H1 (cell line): Measurements from ENCODE around the gene TMEM151A. TPM values are rescaled to one million over a fixed set of nuclear protein-coding genes. Genes with fewer than 3 reads are reported as not detected.

Experiments
- CTCF ChIA-PET: fragments of 300-600 bp; sonication (Branson Sonifier 250); formaldehyde crosslinking; loops from one replicate; lab custom pipeline; 2021; ENCODE audit not compliant: partially characterized antibody; lab: Charles Lee
- POLR2A ChIA-PET: fragments of 300-600 bp; sonication (Branson Sonifier 250); formaldehyde crosslinking; loops from one replicate; lab custom pipeline; 2021; ENCODE audit warnings: inconsistent platforms; ENCODE audit not compliant: partially characterized antibody; lab: Charles Lee
- DNase-seq, 2 experiments: peaks; one replicate each; pipeline versions ENCODE4 v3.0.0 to v3.0.0-alpha.2; 2010 to 2022; ENCODE audit warnings: low spot score in 2 of 2, low read depth in 1 of 2, mixed read lengths in 1 of 2
- FAIRE-seq: peaks from 2 replicates; lab custom pipeline; 2011; peaks lifted over from hg19 to GRCh38; lab: Jason Lieb, UNC
- H2AFZ ChIP-seq: 2 replicates; pipeline ENCODE4 v1.8.1; 2012; ENCODE audit warnings: low read length, inconsistent platforms
- H2AK5ac ChIP-seq: 2 replicates; pipeline ENCODE4 v1.6.1; 2013; ENCODE audit warnings: low read depth, low read length
- H2BK120ac ChIP-seq: replicated peaks from 2 replicates; pipeline ENCODE3; 2013; ENCODE audit warnings: low read depth, low read length, inconsistent platforms
- H2BK12ac ChIP-seq: 2 replicates; pipeline ENCODE4 v1.6.1; 2013; ENCODE audit warnings: low read depth, low read length
- H2BK15ac ChIP-seq: 2 replicates; pipeline ENCODE4 v1.6.1; 2013; ENCODE audit warnings: low read length
- H2BK20ac ChIP-seq: 2 replicates; pipeline ENCODE4 v1.6.1; 2013; ENCODE audit warnings: low read length
- H2BK5ac ChIP-seq: 2 replicates; pipeline ENCODE4 v1.6.1; 2013; ENCODE audit warnings: low read depth, low read length
- H3K14ac ChIP-seq: 2 replicates; pipeline ENCODE4 v1.6.1; 2013; ENCODE audit warnings: inconsistent platforms; ENCODE audit not compliant: insufficient read length
- H3K18ac ChIP-seq: 2 replicates; pipeline ENCODE4 v1.6.1; 2013; ENCODE audit warnings: low read length; ENCODE audit errors: extremely low read depth
- H3K23ac ChIP-seq: 2 replicates; pipeline ENCODE4 v1.6.1; 2013; ENCODE audit warnings: inconsistent platforms; ENCODE audit not compliant: insufficient read length
- H3K23me2 ChIP-seq: 2 replicates; pipeline ENCODE4 v1.6.1; 2013; ENCODE audit warnings: low read depth, low read length
- H3K27ac ChIP-seq: 2 replicates; pipeline ENCODE4 v1.6.1; 2011; ENCODE audit warnings: low read depth, low read length, inconsistent platforms
- H3K27me3 ChIP-seq, 4 experiments: replicated peaks in 1 of 4; 1 replicate in 1 of 4; 2 replicates in 3 of 4; pipeline versions ENCODE4 v1.6.1 to v1.8.1; 2011 to 2013; ENCODE audit warnings: low read length in 3 of 4, mild to moderate bottlenecking in 3 of 4, inconsistent platforms in 2 of 4, mixed read lengths in 2 of 4, moderate library complexity in 1 of 4; ENCODE audit not compliant: control insufficient read depth in 3 of 4, insufficient read depth in 3 of 4; ENCODE audit errors: extremely low read depth in 1 of 4
- H3K36me3 ChIP-seq, 4 experiments: 2 replicates each; pipeline versions ENCODE4 v1.6.1 to v1.8.1; 2011 to 2013; ENCODE audit warnings: mild to moderate bottlenecking in 4 of 4, low read length in 3 of 4, moderate library complexity in 2 of 4, control low read depth in 1 of 4, inconsistent platforms in 1 of 4; ENCODE audit not compliant: insufficient read depth in 4 of 4, control insufficient read depth in 2 of 4
- H3K4ac ChIP-seq: replicated peaks from 2 replicates; pipeline ENCODE3; 2013; ENCODE audit warnings: low read length, low read depth, mixed read lengths, inconsistent platforms; ENCODE audit not compliant: insufficient read length
- H3K4me1 ChIP-seq, 4 experiments: replicated peaks in 1 of 4; 1 replicate in 1 of 4; 2 replicates in 3 of 4; pipeline versions ENCODE4 v1.6.1 to v1.8.1; 2011 to 2013; ENCODE audit warnings: low read length in 3 of 4, inconsistent platforms in 2 of 4, mixed read lengths in 1 of 4; ENCODE audit not compliant: insufficient read depth in 4 of 4, control insufficient read depth in 3 of 4
- H3K4me2 ChIP-seq, 2 experiments: 2 replicates each; pipeline versions ENCODE4 v1.6.1 to v1.8.1; 2011 to 2013; ENCODE audit warnings: low read depth in 2 of 2, low read length in 2 of 2, control low read depth in 1 of 2, inconsistent platforms in 1 of 2, mild to moderate bottlenecking in 1 of 2; ENCODE audit not compliant: insufficient read depth in 1 of 2
- H3K4me3 ChIP-seq, 4 experiments: fragments of 200-600, 300-600 bp in 1 of 4; sonication (generic), shearing (Covaris generic), sonication (Bioruptor Twin) in 1 of 4; 2 replicates each; pipeline versions ENCODE4 v1.5.1 to v1.8.1; 2011 to 2016; ENCODE audit warnings: low read length in 4 of 4, low read depth in 3 of 4, control low read depth in 2 of 4, inconsistent platforms in 2 of 4, mild to moderate bottlenecking in 2 of 4, mixed read lengths in 1 of 4, moderate library complexity in 1 of 4; ENCODE audit not compliant: insufficient read depth in 2 of 4; ENCODE audit errors: extremely low read depth in 1 of 4
- H3K56ac ChIP-seq: replicated peaks from 2 replicates; pipeline ENCODE3; 2013; ENCODE audit warnings: low read depth, mild to moderate bottlenecking, mixed read lengths, low read length, inconsistent platforms; ENCODE audit not compliant: insufficient read length
- H3K79me1 ChIP-seq: 2 replicates; pipeline ENCODE4 v1.6.1; 2013; ENCODE audit warnings: low read depth, low read length, control low read depth
- H3K79me2 ChIP-seq, 2 experiments: 2 replicates each; pipeline versions ENCODE4 v1.6.1 to v1.8.1; 2012 to 2013; ENCODE audit warnings: low read length in 2 of 2, mild to moderate bottlenecking in 2 of 2, inconsistent platforms in 1 of 2; ENCODE audit not compliant: insufficient read depth in 2 of 2, control insufficient read depth in 1 of 2
- H3K9ac ChIP-seq, 4 experiments: replicated peaks in 1 of 4; 1 replicate in 1 of 4; 2 replicates in 3 of 4; pipeline versions ENCODE4 v1.6.1 to v1.8.1; 2011 to 2013; ENCODE audit warnings: low read depth in 3 of 4, low read length in 3 of 4, control low read depth in 2 of 4, mild to moderate bottlenecking in 2 of 4, moderate library complexity in 2 of 4, inconsistent platforms in 1 of 4; ENCODE audit errors: extremely low read depth in 1 of 4
- H3K9me3 ChIP-seq, 2 experiments: 2 replicates each; pipeline versions ENCODE4 v1.6.1 to v1.8.1; 2012 to 2013; ENCODE audit warnings: mild to moderate bottlenecking in 2 of 2, moderate library complexity in 2 of 2, control low read depth in 1 of 2, inconsistent platforms in 1 of 2, low read depth in 1 of 2, low read length in 1 of 2, mixed read lengths in 1 of 2; ENCODE audit not compliant: insufficient read depth in 2 of 2
- H4K20me1 ChIP-seq, 2 experiments: replicated peaks in 1 of 2; 2 replicates each; pipeline versions ENCODE3 to v1.8.1; 2011 to 2013; ENCODE audit warnings: inconsistent platforms in 2 of 2, low read length in 2 of 2, mild to moderate bottlenecking in 1 of 2; ENCODE audit not compliant: insufficient read depth in 2 of 2, control insufficient read depth in 1 of 2
- H4K5ac ChIP-seq: 2 replicates; pipeline ENCODE4 v1.6.1; 2013; ENCODE audit warnings: low read length, low read depth, mixed read lengths, inconsistent platforms; ENCODE audit not compliant: insufficient read length
- H4K8ac ChIP-seq: 2 replicates; pipeline ENCODE4 v1.8.0; 2013; ENCODE audit warnings: mild to moderate bottlenecking, moderate library complexity, low read length, inconsistent platforms; ENCODE audit not compliant: insufficient read depth; ENCODE audit errors: extremely low read depth
- H4K91ac ChIP-seq: replicated peaks from 2 replicates; pipeline ENCODE3; 2013; ENCODE audit warnings: low read length, mixed read lengths, inconsistent platforms; ENCODE audit not compliant: insufficient read length
- KDM1A ChIP-seq: fragments of 200-600, 300-600 bp; sonication (generic); IDR thresholded peaks from 2 replicates; pipeline ENCODE4 v1.7.1; 2016; ENCODE audit warnings: mild to moderate bottlenecking, low read length, borderline replicate concordance
- MAX ChIP-seq: IDR thresholded peaks from 2 replicates; pipeline ENCODE4 v1.6.1; 2012; ENCODE audit warnings: inconsistent platforms
- WGBS, 2 experiments: shearing (Covaris generic) in 1 of 2; methylation state at CpG; one replicate each; pipeline versions ENCODE4 v1.1.6 to v1.1.7; 2013 to 2015; ENCODE audit warnings: low lambda C conversion rate in 2 of 2, mixed read lengths in 2 of 2, inconsistent platforms in 1 of 2, low coverage in 1 of 2, missing lambda C conversion rate in 1 of 2; ENCODE audit not compliant: insufficient replicate concordance in 2 of 2, insufficient coverage in 1 of 2, insufficient read length in 1 of 2; ENCODE audit errors: extremely low coverage in 1 of 2, missing lambda C conversion rate in 1 of 2; 5-methylcytosine and 5-hydroxymethylcytosine counted together
- polyA plus RNA-seq, 7 experiments: library from polyadenylated mRNA; depleted of rRNA in 3 of 7; stranded (reverse) in 5 of 7; unstranded in 2 of 7; fragments of >200 nt in 5 of 7; fragments of 200-250 nt in 2 of 7; gene quantifications; 1 replicate in 5 of 7; 2 replicates in 1 of 7; 4 replicates in 1 of 7; pipeline versions ENCODE4 v1.2.1 to v1.2.3, GENCODE V29; 2011 to 2013; ENCODE audit warnings: missing spikeins in 2 of 7, mixed read lengths in 2 of 7
- total RNA-seq: library from RNA; stranded (reverse); fragmentation: NEBNext Ultra II Directional; extraction: Animal tissue kit (Norgen Biotek cat#: 25700); gene quantifications from 2 replicates; pipeline ENCODE4 v1.2.1, GENCODE V29; 2021

The TMEM151A gene
- total and polyA plus RNA-seq, 2 of the 8 experiments (the other 6 are each of a cell fraction or from before 2014, with no cell fraction given), result 3.2 TPM

- Histone ChIP-seq H2BK20ac (no peak overlapping the region), H3K4ac (no peak overlapping the region), H3K56ac (no peak overlapping the region), H3K27ac (no peak overlapping the region), H2BK120ac (no peak overlapping the region), H3K4me3 (no peak overlapping the region), H2BK5ac (no peak overlapping the region), H3K79me1 (no peaks in the 10 kb centered on the region), H3K9ac (no peak overlapping the region), H3K23me2 (no peaks in the 10 kb centered on the region), H3K27me3 (no peaks in the 10 kb centered on the region), H4K8ac (no peak overlapping the region), H3K18ac (no peak overlapping the region), H3K36me3 (no peaks in the 10 kb centered on the region), H3K14ac (no peak overlapping the region), H3K4me1 (no peaks in the 10 kb centered on the region), H3K4me2 (no peak overlapping the region), H3K9me3 (no peaks in the 10 kb centered on the region), H2BK12ac (no peak overlapping the region), H4K91ac (no peak overlapping the region), H3K23ac (no peak overlapping the region), H3K79me2 (no peaks in the 10 kb centered on the region), H2AK5ac (no peak overlapping the region), H2AFZ (no peak overlapping the region), H4K5ac (no peak overlapping the region), H4K20me1 (peaks cover 0 to 7% of the 10 kb centered on the region in 2 experiments), H2BK15ac (no peak overlapping the region)
- TF ChIP-seq KDM1A (peak; percentile 71; the same call in 1 of the 2 replicates), MAX (no peak)
- no peak for FAIRE-seq
- CTCF ChIA-PET, result interaction anchor here (1.2 to 2.5 kb wide), 4 partner anchors 10 to 27 kb away, joined by 5 to 13 read pairs (median 7); no protein-coding TSS in a partner anchor
- DNase-seq, result no peak
- POLR2A ChIA-PET, result interaction anchor here (1.0 to 1.8 kb wide), 4 partner anchors 10 to 36 kb away, joined by 3 to 5 read pairs (median 4); no protein-coding TSS in a partner anchor
- 82% methylated on average over 4 of the region's 4 CpGs; no CpG with 5 or more reads in 1 of the 2 experiments for WGBS, 2 experiments
Measured at GRCh38 chr11:66247295-66247694, 44.4 kb upstream of the TMEM151A start.
